ENCODE data around the gene SPTB. TPM values are rescaled to one million over a fixed set of nuclear protein-coding genes. Genes with fewer than 3 reads are reported as not detected.
A peak's percentile ranks its signal among the peaks of the same experiment; 100 is the strongest.

Gene SPTB
- total RNA-seq, 8 experiments from 2014 or later, result 0.25 to 9.4 (median 0.84) TPM

GRCh38 chr14:64763801-64764621 is 115.7 kb downstream of the SPTB start:
- in situ Hi-C loops (cut with MboI; ENCODE audit: low pct_unique_long_range_greater_than_20kb in 2 of 9, low sequenced_read_pairs in 9 of 9, unreplicated experiment in 9 of 9), result loop anchor here in 3 of 9 experiments (10.0 to 25.0 kb wide), 2 partner anchors 89 to 102 kb away; no protein-coding TSS in a partner anchor
- peaks cover 23 to 37% of the 10 kb centered on the region in 2 donors for H3K4me1 ChIP-seq (replicated peaks in 1 of 2)
- H3K4me3 ChIP-seq, result no peak overlapping the region
- H3K27ac ChIP-seq, result peak overlapping the region in 1 of 2 donors; percentile 16
- ATAC-seq (replicated peaks in 6 of 8), result peak in 6 of 8 experiments; percentile 2 to 30 (median 18)
- 20 to 87% (median 46%) methylated on average over 2 to 5 of the region's 18 CpGs; no CpG with 5 or more reads in 2 of the 10 experiments for whole genome bisulfite sequencing, 10 experiments

- Histone ChIP-seq H3K4me3 (no peak overlapping the region), H3K4me1 (replicated peaks in 1 of 2) (peaks cover 30 to 45% of the 10 kb centered on the region in 2 donors), H3K27ac (no peak overlapping the region)
- ATAC-seq (replicated peaks in 6 of 8), result no peak
- 70 to 100% (median 88%) methylated on average over 1 to 3 of the region's 11 CpGs; no CpG with 5 or more reads in 4 of the 10 experiments for WGBS, 10 experiments
- in situ Hi-C loops (cut with MboI; ENCODE audit: low pct_unique_long_range_greater_than_20kb in 2 of 9, low sequenced_read_pairs in 9 of 9, unreplicated experiment in 9 of 9), result loop anchor here in 3 of 9 experiments (10.0 to 25.0 kb wide), 2 partner anchors 88 to 101 kb away; no protein-coding TSS in a partner anchor
Measured at GRCh38 chr14:64763085-64763782, 116.5 kb downstream of the SPTB start.

GRCh38 chr14:64762044-64763034 is 117.4 kb downstream of the SPTB start:
- Histone ChIP-seq H3K4me1 (replicated peaks in 1 of 2) (peaks cover 35 to 48% of the 10 kb centered on the region in 2 donors), H3K27ac (peak overlapping the region in 1 of 2 donors; percentile 42), H3K4me3 (no peak overlapping the region)
- ATAC-seq (replicated peaks in 6 of 8), result peak; percentile 38 to 81 (median 63)
- in situ Hi-C loops (cut with MboI; ENCODE audit: low pct_unique_long_range_greater_than_20kb in 2 of 9, low sequenced_read_pairs in 9 of 9, unreplicated experiment in 9 of 9), result loop anchor here in 3 of 9 experiments (10.0 to 25.0 kb wide), 2 partner anchors 88 to 100 kb away; no protein-coding TSS in a partner anchor
- 5 to 80% (median 22%) methylated on average over 1 to 5 of the region's 19 CpGs; no CpG with 5 or more reads in 2 of the 10 experiments for WGBS, 10 experiments

GRCh38 chr14:64761441-64762043 is 118.2 kb downstream of the SPTB start:
- no peak overlapping the region for H3K27ac ChIP-seq
- ATAC-seq (replicated peaks in 6 of 8), result no peak
- H3K4me1 ChIP-seq (replicated peaks in 1 of 2), result peaks cover 35 to 48% of the 10 kb centered on the region in 2 donors
- in situ Hi-C loops (cut with MboI; ENCODE audit: low pct_unique_long_range_greater_than_20kb in 2 of 9, low sequenced_read_pairs in 9 of 9, unreplicated experiment in 9 of 9), result loop anchor here in 3 of 9 experiments (10.0 to 25.0 kb wide), 2 partner anchors 87 to 99 kb away; no protein-coding TSS in a partner anchor
- WGBS, 10 experiments, result 0 to 59% (median 54%) methylated on average over 1 to 2 of the region's 5 CpGs; no CpG with 5 or more reads in 6 of the 10 experiments
- H3K4me3 ChIP-seq, result no peak overlapping the region

GRCh38 chr14:64760916-64761315 is 118.8 kb downstream of the SPTB start:
- WGBS, 10 experiments, result 33 to 100% (median 77%) methylated on average over 1 to 5 of the region's 5 CpGs; no CpG with 5 or more reads in 4 of the 10 experiments
- in situ Hi-C loops (cut with MboI; ENCODE audit: low pct_unique_long_range_greater_than_20kb in 2 of 9, low sequenced_read_pairs in 9 of 9, unreplicated experiment in 9 of 9), result loop anchor here in 3 of 9 experiments (10.0 to 25.0 kb wide), 2 partner anchors 86 to 99 kb away; no protein-coding TSS in a partner anchor
- Histone ChIP-seq H3K4me1 (replicated peaks in 1 of 2) (peaks cover 35 to 48% of the 10 kb centered on the region in 2 donors), H3K27ac (no peak overlapping the region), H3K4me3 (no peak overlapping the region)
- no peak for ATAC-seq (replicated peaks in 6 of 8)

GRCh38 chr14:64760146-64760755 is 119.5 kb downstream of the SPTB start:
- peaks cover 35 to 48% of the 10 kb centered on the region in 2 donors for H3K4me1 ChIP-seq (replicated peaks in 1 of 2)
- in situ Hi-C loops (cut with MboI; ENCODE audit: low pct_unique_long_range_greater_than_20kb in 2 of 9, low sequenced_read_pairs in 9 of 9, unreplicated experiment in 9 of 9), result loop anchor here in 3 of 9 experiments (10.0 to 25.0 kb wide), 2 partner anchors 85 to 98 kb away; no protein-coding TSS in a partner anchor
- 21 to 100% (median 62%) methylated on average over 1 to 3 of the region's 8 CpGs; no CpG with 5 or more reads in 6 of the 10 experiments for WGBS, 10 experiments

GRCh38 chr14:64759555-64759938 is 120.2 kb downstream of the SPTB start:
- H3K27ac ChIP-seq, result no peak overlapping the region

More at GRCh38 chr14:64760146-64760755, 119.5 kb downstream of the SPTB start:
- no peak overlapping the region for H3K4me3 ChIP-seq
- no peak for ATAC-seq (replicated peaks in 6 of 8)
- H3K27ac ChIP-seq, result no peak overlapping the region

GRCh38 chr14:64758691-64759554 is 120.8 kb downstream of the SPTB start:
- Histone ChIP-seq H3K4me3 (no peak overlapping the region), H3K27ac (no peak overlapping the region), H3K4me1 (replicated peaks in 1 of 2) (peaks cover 27 to 40% of the 10 kb centered on the region in 2 donors)
- WGBS, 10 experiments, result 0 to 81% (median 40%) methylated on average over 1 to 4 of the region's 7 CpGs; no CpG with 5 or more reads in 6 of the 10 experiments
- in situ Hi-C loops (cut with MboI; ENCODE audit: low pct_unique_long_range_greater_than_20kb in 2 of 9, low sequenced_read_pairs in 9 of 9, unreplicated experiment in 9 of 9), result loop anchor here in 2 of 9 experiments (25.0 kb wide), 1 partner anchor 97 kb away; no protein-coding TSS in a partner anchor
- peak; percentile 19 to 78 (median 54) for ATAC-seq (replicated peaks in 6 of 8)

More at GRCh38 chr14:64759555-64759938, 120.2 kb downstream of the SPTB start:
- 80 to 100% (median 95%) methylated on average over 1 to 4 of the region's 6 CpGs; no CpG with 5 or more reads in 1 of the 10 experiments for WGBS, 10 experiments
- Histone ChIP-seq H3K4me3 (no peak overlapping the region), H3K4me1 (replicated peaks in 1 of 2) (peaks cover 33 to 46% of the 10 kb centered on the region in 2 donors)
- no peak for ATAC-seq (replicated peaks in 6 of 8)
- in situ Hi-C loops (cut with MboI; ENCODE audit: low pct_unique_long_range_greater_than_20kb in 2 of 9, low sequenced_read_pairs in 9 of 9, unreplicated experiment in 9 of 9), result loop anchor here in 2 of 9 experiments (25.0 kb wide), 1 partner anchor 97 kb away; no protein-coding TSS in a partner anchor

GRCh38 chr14:64758025-64758521 is 121.6 kb downstream of the SPTB start:
- no peak for ATAC-seq (replicated peaks in 6 of 8)
- WGBS, 10 experiments, result 29 to 88% (median 60%) methylated on average over 1 of the region's 3 CpGs; no CpG with 5 or more reads in 5 of the 10 experiments
- Histone ChIP-seq H3K4me1 (replicated peaks in 1 of 2) (peaks cover 21 to 31% of the 10 kb centered on the region in 2 donors), H3K4me3 (no peak overlapping the region), H3K27ac (no peak overlapping the region)
- in situ Hi-C loops (cut with MboI; ENCODE audit: low pct_unique_long_range_greater_than_20kb in 2 of 9, low sequenced_read_pairs in 9 of 9, unreplicated experiment in 9 of 9), result loop anchor here in 2 of 9 experiments (25.0 kb wide), 1 partner anchor 96 kb away; no protein-coding TSS in a partner anchor

GRCh38 chr14:64757601-64758000 is 122.1 kb downstream of the SPTB start:
- no peak overlapping the region for H3K27ac ChIP-seq
- H3K4me3 ChIP-seq, result no peak overlapping the region
- peaks cover 19 to 27% of the 10 kb centered on the region in 2 donors for H3K4me1 ChIP-seq (replicated peaks in 1 of 2)
- 82% methylated on average over 2 of the region's 3 CpGs; no CpG with 5 or more reads in 9 of the 10 experiments for WGBS, 10 experiments
- in situ Hi-C loops (cut with MboI; ENCODE audit: low pct_unique_long_range_greater_than_20kb in 2 of 9, low sequenced_read_pairs in 9 of 9, unreplicated experiment in 9 of 9), result loop anchor here in 2 of 9 experiments (25.0 kb wide), 1 partner anchor 95 kb away; no protein-coding TSS in a partner anchor
- no peak for ATAC-seq (replicated peaks in 6 of 8)
